Erythroblast (primary cell): ENCODE results near the gene GXYLT1.

Experiments used
- GATA1 ChIP-seq: IDR thresholded peaks from 2 replicates; pipeline ENCODE4 v1.6.1; 2011; ENCODE audit warnings: low read depth, mild to moderate bottlenecking, control low read depth, low read length, moderate library complexity
- POLR2A ChIP-seq: IDR thresholded peaks from 2 replicates; pipeline ENCODE4 v1.6.1; 2011; ENCODE audit warnings: mild to moderate bottlenecking, low read length

DNA sequence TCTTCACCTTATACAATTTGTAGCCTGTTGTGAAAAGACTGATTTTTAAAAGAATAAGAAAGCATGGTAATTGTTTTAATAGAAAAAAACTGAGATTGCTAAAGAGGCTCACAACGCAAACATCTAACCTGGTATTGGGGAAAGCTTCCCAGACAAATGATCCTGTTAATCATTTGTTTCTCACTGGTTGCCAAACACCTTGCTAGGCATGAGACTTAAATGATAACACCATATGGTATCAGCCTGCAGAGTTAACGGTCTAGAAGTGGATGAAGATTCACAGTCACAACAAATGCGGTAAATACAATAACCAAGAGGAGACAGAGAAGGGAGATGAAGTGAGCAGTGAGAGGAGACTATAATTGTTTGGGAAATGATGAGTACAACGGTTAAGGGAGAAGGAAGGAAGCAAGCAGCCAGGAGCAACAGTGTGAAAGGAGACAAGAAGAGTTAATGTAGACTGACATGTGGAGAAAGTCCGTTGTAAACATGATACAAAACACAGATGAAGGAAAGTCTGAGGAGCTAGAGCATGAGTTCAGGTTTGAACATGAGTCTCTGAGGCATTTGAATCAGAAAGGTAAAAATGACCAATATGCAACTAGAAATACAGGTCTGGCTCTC lies 19.8 kb downstream of the GXYLT1 start:
- TF ChIP-seq POLR2A: no peak
- TF ChIP-seq GATA1: no peak
